ENCODE results near the gene GRM5.
"Not testable (repeated sequence)": the region's sequence is repeated elsewhere in the genome, so short reads cannot be mapped to it uniquely, and the experiment has no call there.

The GRM5 gene

GRCh38 chr11:88843766-88844426 lies 221.9 kb downstream of the GRM5 start:
- in situ Hi-C loops (cut with MboI; ENCODE audit: low sequenced_read_pairs), result not testable (repeated sequence)

- in situ Hi-C loops (cut with MboI; ENCODE audit: low sequenced_read_pairs), result not testable (repeated sequence)
Observed at GRCh38 chr11:88838139-88838538, 227.6 kb downstream of the GRM5 start.

- in situ Hi-C loops (cut with MboI; ENCODE audit: low sequenced_read_pairs), result not testable (repeated sequence)
Observed at GRCh38 chr11:88835709-88836108, 230.1 kb downstream of the GRM5 start.

- in situ Hi-C loops (cut with MboI; ENCODE audit: low sequenced_read_pairs), result no loop called here
Observed at GRCh38 chr11:88831303-88831890, 234.4 kb downstream of the GRM5 start.

- in situ Hi-C loops (cut with MboI; ENCODE audit: low sequenced_read_pairs), result no loop called here
Observed at GRCh38 chr11:88827018-88827676, 238.6 kb downstream of the GRM5 start.

GRCh38 chr11:88819616-88820015 lies 246.2 kb downstream of the GRM5 start:
- in situ Hi-C loops (cut with MboI; ENCODE audit: low sequenced_read_pairs), result no loop called here

GRCh38 chr11:88818978-88819377 lies 246.8 kb downstream of the GRM5 start:
- in situ Hi-C loops (cut with MboI; ENCODE audit: low sequenced_read_pairs), result no loop called here

- in situ Hi-C loops (cut with MboI; ENCODE audit: low sequenced_read_pairs), result no loop called here
Observed at GRCh38 chr11:88815505-88815904, 250.3 kb downstream of the GRM5 start.

- in situ Hi-C loops (cut with MboI; ENCODE audit: low sequenced_read_pairs), result no loop called here
Observed at GRCh38 chr11:88814076-88814475, 251.7 kb downstream of the GRM5 start.

- in situ Hi-C loops (cut with MboI; ENCODE audit: low sequenced_read_pairs), result no loop called here
Observed at GRCh38 chr11:88813233-88813915, 252.4 kb downstream of the GRM5 start.

- in situ Hi-C loops (cut with MboI; ENCODE audit: low sequenced_read_pairs), result no loop called here
Observed at GRCh38 chr11:88810420-88811097, 255.2 kb downstream of the GRM5 start.

- in situ Hi-C loops (cut with MboI; ENCODE audit: low sequenced_read_pairs), result no loop called here
Observed at GRCh38 chr11:88809126-88809525, 256.7 kb downstream of the GRM5 start.

- in situ Hi-C loops (cut with MboI; ENCODE audit: low sequenced_read_pairs), result no loop called here
Observed at GRCh38 chr11:88807349-88807748, 258.4 kb downstream of the GRM5 start.

- in situ Hi-C loops (cut with MboI; ENCODE audit: low sequenced_read_pairs), result no loop called here
Observed at GRCh38 chr11:88806410-88806809, 259.4 kb downstream of the GRM5 start.

GRCh38 chr11:88801484-88802123 lies 264.2 kb downstream of the GRM5 start:
- in situ Hi-C loops (cut with MboI; ENCODE audit: low sequenced_read_pairs), result no loop called here

- in situ Hi-C loops (cut with MboI; ENCODE audit: low sequenced_read_pairs), result no loop called here
Observed at GRCh38 chr11:88799771-88800500, 265.8 kb downstream of the GRM5 start.

- in situ Hi-C loops (cut with MboI; ENCODE audit: low sequenced_read_pairs), result no loop called here
Observed at GRCh38 chr11:88790182-88790581, 275.6 kb downstream of the GRM5 start.

- in situ Hi-C loops (cut with MboI; ENCODE audit: low sequenced_read_pairs), result no loop called here
Observed at GRCh38 chr11:88779577-88779976, 286.2 kb downstream of the GRM5 start.

GRCh38 chr11:88770475-88771079 lies 295.2 kb downstream of the GRM5 start:
- in situ Hi-C loops (cut with MboI; ENCODE audit: low sequenced_read_pairs), result no loop called here

- in situ Hi-C loops (cut with MboI; ENCODE audit: low sequenced_read_pairs), result no loop called here
Observed at GRCh38 chr11:88744140-88744539, 321.6 kb downstream of the GRM5 start.
